ENCODE measurements around the gene MFSD6.

The MFSD6 gene

DNA sequence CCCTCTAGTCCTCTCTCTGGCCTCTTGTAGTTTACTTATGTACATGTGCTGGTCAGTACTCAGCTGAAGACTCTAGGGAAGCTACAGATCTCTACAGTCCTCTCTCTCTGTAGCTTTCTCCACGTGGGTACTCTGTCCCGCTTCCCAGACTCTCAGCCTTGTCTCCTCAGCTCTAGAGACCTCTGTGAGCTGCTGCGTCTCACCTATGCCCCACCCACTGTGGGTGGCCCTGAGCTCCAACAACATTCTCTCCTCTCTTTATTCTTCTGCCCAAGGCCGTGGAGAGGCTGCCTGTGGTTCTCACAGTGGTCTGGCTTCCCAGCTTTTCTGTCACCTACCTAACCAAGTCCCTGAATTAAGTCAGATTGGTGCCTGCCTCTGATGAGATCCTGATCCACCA is 33.4 kb downstream of the MFSD6 start:
- no peak for FAIRE-seq

DNA sequence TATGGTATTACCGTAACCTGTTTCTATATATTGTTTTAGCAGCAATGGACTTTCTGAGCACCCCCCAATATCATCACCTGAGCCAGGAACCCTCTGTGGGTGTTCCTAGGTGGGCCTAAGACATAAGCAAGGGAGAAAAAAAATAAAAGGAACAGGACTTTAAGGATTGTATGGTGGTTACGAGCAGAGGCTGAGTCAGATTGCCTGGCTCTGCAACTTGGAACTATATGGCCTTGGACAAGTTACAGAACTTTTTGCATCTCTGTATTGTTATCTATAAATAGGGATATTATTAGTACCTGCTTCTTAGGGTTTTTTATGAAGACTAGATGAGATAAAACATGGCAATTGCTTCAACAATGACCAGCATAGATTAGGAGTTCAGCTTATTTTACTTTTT is 34.9 kb downstream of the MFSD6 start:
- no peak for FAIRE-seq

GRCh38 chr2:190443778-190444481 is 35.8 kb downstream of the MFSD6 start:
- FAIRE-seq, result no peak

DNA sequence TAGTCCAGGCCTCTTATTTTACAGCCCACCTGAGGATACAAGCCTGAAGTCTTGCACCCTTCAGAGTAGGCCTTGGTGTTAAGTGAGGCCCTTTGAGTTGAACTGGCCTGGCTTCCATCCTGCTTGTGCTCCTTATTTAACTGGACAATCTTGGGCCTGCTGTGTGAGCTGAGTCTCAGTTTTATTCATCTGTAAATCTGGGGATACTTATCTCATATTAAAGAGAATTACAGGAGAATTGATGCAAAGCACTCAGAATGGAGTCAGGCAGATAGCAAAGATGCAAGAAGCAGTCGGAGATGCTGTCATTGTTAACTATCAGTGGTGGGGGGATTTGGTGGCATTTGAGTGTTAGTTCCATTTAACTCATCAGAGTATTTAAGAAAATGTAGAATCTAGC is 36.8 kb downstream of the MFSD6 start:
- no peak for FAIRE-seq

DNA sequence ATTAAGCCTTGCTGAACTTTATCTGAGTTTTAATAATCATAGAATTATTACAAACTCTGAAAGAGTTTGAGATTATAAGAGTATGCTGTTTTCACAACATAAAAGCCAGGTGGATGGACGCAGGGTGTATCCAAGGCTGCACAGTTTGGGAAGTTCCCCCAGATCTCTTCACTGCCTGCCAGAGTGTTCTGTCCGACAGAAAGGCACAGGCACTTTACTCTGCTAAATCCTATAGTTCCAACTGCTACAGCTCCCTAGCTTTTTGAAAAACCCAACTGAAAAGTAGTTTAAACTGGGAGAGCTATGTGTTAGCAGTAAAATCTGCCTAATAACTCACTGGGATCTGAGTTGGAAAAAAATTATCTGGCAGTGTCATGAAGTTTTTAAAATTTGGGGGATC is 38.0 kb downstream of the MFSD6 start:
- FAIRE-seq, result no peak

- no peak for FAIRE-seq
These were observed 38.8 kb downstream of the MFSD6 start for GRCh38 chr2:190446750-190447516.

DNA sequence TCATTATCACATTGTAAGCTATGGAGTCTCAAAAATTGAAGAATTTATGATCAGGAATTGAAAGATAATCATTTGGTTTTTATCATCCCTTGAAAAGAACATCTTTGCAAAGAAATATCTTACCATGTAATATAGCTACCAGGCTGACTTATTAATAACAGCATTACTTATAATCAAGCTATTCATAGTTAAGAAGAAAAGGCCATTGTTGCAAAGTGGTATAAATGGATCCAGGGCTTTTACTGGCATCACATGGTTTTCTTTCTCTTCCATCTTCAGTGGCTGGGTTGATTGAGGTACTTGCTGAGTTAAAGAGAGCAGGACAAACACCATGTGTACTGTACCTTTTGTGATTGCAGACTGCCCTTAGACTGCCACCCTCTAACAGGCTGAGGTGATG is 39.6 kb downstream of the MFSD6 start:
- no peak for FAIRE-seq

GRCh38 chr2:190449925-190450324 is 41.8 kb downstream of the MFSD6 start:
- no peak for FAIRE-seq

- FAIRE-seq, result no peak
These were observed 42.2 kb downstream of the MFSD6 start for GRCh38 chr2:190450363-190450762.

GRCh38 chr2:190451561-190452176 is 43.5 kb downstream of the MFSD6 start:
- FAIRE-seq, result no peak

DNA sequence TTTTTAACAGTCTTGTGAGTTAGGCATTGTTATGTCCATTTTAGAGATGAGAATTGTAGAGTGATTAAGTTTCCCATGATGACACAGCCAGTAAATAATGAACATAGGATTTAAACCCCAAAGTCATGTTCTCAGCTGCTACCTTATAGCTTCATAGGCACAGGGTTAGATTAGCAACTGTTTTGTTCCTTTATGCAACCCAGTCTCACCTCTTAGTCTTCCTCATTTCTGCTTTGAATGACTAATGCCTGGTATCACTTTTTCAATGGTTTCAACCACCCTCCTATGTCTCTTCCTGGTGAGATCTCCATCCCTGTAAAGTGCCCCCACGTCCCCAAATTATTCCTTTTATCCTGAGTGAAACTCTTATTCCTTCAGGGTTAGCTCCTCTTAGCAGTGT is 44.3 kb downstream of the MFSD6 start:
- FAIRE-seq, result no peak

- no peak for FAIRE-seq
These were observed 46.6 kb downstream of the MFSD6 start for GRCh38 chr2:190454795-190455194.

DNA sequence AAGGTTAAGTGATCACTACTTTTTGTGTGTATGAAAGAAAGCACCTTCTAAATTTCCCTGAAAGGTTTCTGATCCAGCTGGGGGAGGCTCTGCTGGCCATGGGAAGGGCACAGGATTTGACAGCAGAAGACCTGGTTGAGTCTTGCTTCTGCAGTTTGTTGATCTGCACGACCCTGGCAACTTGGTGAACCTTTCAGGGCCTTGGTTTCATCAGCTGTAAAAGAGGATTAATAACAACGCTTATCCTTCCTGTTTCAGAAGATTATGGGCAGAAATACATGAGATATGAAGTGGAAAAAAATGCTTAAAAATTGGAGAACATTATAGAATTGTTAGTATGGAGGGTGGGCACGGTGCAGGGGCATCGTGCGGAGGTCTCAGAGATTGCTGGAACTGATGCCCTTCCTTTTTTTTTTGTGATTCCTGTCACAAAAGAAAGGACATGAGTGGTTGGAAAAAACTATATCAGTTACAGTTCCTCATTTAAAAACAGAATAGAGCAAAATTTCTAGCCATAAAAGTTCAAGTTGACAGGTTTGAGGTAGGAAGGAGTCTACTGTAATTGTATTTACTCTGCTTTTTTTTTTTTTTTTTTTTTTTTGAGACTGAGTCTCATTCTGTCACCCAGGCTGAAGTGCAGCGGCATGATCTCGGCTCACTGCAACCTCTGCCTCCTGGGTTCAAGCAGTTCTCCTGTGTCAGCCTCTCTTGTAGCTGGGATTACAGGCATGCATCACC is 47.4 kb downstream of the MFSD6 start:
- no peak for FAIRE-seq

- FAIRE-seq, result no peak
These were observed 48.7 kb downstream of the MFSD6 start for GRCh38 chr2:190456833-190457232.

DNA sequence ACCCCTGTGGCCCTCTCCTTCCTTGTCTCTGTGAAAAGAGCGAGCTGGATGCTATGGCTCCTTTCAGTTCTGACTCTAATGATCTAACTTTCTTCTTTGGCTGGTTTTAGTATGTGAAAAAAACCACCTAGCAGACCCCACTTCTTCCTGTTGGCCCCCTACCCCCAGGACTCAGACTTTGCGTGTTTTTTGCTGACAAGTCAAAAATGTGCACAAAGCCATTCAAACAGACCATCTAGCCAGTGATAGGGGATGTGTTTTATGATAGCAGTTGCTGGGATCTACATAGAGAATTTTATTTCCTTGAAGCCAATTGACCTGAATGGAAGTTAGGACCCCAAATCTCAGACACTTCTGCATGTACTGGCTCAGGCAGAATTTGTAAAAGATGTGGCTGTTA is 49.1 kb downstream of the MFSD6 start:
- no peak for FAIRE-seq

- FAIRE-seq, result no peak
These were observed 50.4 kb downstream of the MFSD6 start for GRCh38 chr2:190458352-190459107.

GRCh38 chr2:190459881-190460280 is 51.7 kb downstream of the MFSD6 start:
- FAIRE-seq, result no peak

DNA sequence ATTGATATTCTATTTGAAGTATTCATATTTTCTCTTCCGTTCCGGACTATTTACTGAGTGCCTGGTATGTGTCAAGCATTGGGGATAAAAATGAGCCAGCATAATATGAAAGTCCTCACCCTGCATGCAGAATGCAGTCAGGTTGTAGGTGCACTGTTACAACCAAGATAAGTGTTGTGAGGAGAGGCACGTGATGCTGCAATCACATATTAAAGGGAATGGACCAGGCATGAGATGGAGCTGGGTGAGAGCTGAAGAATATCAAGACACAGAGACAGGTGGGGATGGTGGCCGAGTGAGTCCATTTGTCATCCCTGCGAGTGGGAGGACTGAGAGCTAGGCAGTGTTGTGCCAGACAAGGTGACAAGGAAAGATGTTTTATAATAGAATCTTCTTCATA is 52.3 kb downstream of the MFSD6 start:
- FAIRE-seq, result no peak

GRCh38 chr2:190462181-190462580 is 54.0 kb downstream of the MFSD6 start:
- FAIRE-seq, result no peak

GRCh38 chr2:190462611-190463010 is 54.5 kb downstream of the MFSD6 start:
- no peak for FAIRE-seq

DNA sequence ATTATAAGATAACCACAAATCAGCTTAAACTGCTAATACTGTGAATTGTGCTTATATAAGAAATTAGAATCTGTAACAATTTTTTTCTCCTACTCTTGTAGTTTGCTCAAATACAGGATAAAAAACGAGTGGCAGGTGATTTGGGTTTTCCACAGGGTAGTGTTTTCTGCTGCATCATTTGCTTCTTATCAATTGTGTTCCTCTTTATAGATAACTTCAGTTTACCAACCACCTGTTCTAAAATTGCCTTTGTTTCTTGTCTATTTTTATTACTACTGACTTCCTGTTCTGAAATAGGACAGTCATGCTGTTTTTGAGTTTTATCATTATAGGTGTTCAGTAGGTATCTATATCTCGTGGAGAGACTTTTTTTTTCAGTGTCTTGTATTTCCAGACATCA is 56.9 kb downstream of the MFSD6 start:
- FAIRE-seq, result no peak

DNA sequence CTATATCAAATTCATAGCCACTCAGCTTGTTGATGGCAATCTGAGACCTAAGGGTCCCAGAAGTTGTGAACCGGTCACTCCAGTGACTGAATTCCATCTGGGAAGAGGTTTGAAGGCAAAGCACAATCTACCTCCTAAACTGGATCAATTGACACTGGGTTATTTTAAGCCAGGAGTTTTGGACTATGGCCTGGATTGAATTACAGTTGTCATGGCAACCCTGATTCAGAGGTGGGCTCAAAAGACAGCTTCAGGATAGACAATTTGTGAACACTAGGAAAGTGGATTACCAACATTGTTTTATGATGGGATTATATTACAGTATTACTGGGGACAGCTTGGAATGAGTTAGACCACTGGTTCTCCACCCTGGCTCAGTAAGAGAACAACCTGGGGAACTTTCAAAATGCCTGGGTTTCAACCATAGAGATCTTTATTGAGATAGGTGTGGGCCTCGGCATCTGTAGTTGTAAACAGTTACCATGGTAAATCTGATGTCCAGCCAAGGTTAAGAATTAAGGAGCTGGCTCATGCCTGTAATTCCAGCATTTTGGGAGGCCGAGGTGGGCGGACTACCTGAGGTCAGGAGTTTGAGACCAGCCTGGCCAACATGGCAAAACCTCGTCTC is 58.8 kb downstream of the MFSD6 start:
- FAIRE-seq, result no peak

Data from endometrium (tissue), 2 donors.